ENCODE data around the gene GRIA4. TPM values are rescaled to one million over a fixed set of nuclear protein-coding genes. Genes with fewer than 3 reads are reported as not detected.

GRIA4 gene
- total and polyA plus RNA-seq, 2 of the 13 experiments (the other 11 are each of a cell fraction or from before 2014, with no cell fraction given), result not detected

- H4K20me1 ChIP-seq (ENCODE audit: insufficient read depth, low read length), result no peaks in the 10 kb centered on the region
- DNase-seq (ENCODE audit: low spot score), result no peak
- no peak overlapping the region for H3K9ac ChIP-seq (ENCODE audit: insufficient read depth, low read depth, low read length)
- no peaks in the 10 kb centered on the region for H3K4me1 ChIP-seq (ENCODE audit: insufficient read depth, low read length)
- H3K27me3 ChIP-seq (ENCODE audit: control insufficient read depth in 1 of 2, insufficient read depth in 2 of 2, low read length in 2 of 2), result peaks cover 0 to 6% of the 10 kb centered on the region in 2 experiments; a peak in 2 of 5 replicates
- no peaks in the 10 kb centered on the region for H3K9me3 ChIP-seq (ENCODE audit: low read length)
- no peak overlapping the region for H3K4me3 ChIP-seq (replicated peaks in 1 of 3; ENCODE audit: insufficient read depth in 1 of 3, low read depth in 2 of 3, low read length in 3 of 3)
- H3K79me2 ChIP-seq (ENCODE audit: insufficient read depth, low read length), result no peaks in the 10 kb centered on the region
- no peaks in the 10 kb centered on the region for H3K36me3 ChIP-seq (replicated peaks in 1 of 2; ENCODE audit: control insufficient read depth in 1 of 2, insufficient read depth in 2 of 2, low read length in 2 of 2)
- FAIRE-seq, result no peak
- CTCF ChIA-PET (ENCODE audit: low intra/inter-chr PET ratio, low total read pairs), result no interaction called here
- no peak overlapping the region for H3K4me2 ChIP-seq (ENCODE audit: low read depth, low read length)
- POLR2A ChIA-PET, result no interaction called here
- intact Hi-C loops (cut with micrococcal nuclease; ENCODE audit: unreplicated experiment), result no loop called here
- no peak for TF ChIP-seq PAX8 (CRISPR knock-in tag; IDR thresholded peaks at IDR 0.05; ENCODE audit: borderline replicate concordance)
- TF ChIP-seq ZNF784 (CRISPR knock-in tag; IDR thresholded peaks at IDR 0.05; ENCODE audit: borderline replicate concordance), result no peak
- no peak for TF ChIP-seq ZNF792 (CRISPR knock-in tag; IDR thresholded peaks at IDR 0.05)
- TF ChIP-seq THAP8 (CRISPR knock-in tag; IDR thresholded peaks at IDR 0.05; ENCODE audit: borderline replicate concordance), result no peak
- no peak for TF ChIP-seq PPARG (CRISPR knock-in tag; conservative IDR thresholded peaks at IDR 0.05)
- no peak for TF ChIP-seq ZNF317 (CRISPR knock-in tag; IDR thresholded peaks at IDR 0.05)
- TF ChIP-seq ZNF251 (CRISPR knock-in tag; IDR thresholded peaks at IDR 0.05), result no peak
- no peak for TF ChIP-seq ETS1 (CRISPR knock-in tag; IDR thresholded peaks at IDR 0.05)
- no peak for TF ChIP-seq ARID3A (IDR thresholded peaks at IDR 0.05; ENCODE audit: low read depth, low read length)
- TF ChIP-seq SMAD1 (CRISPR knock-in tag; IDR thresholded peaks at IDR 0.05; ENCODE audit: borderline replicate concordance, low read depth), result no peak
- no peak for TF ChIP-seq ESRRA (CRISPR knock-in tag; IDR thresholded peaks at IDR 0.05; ENCODE audit: low read depth)
- no peak for TF ChIP-seq SOX5 (CRISPR knock-in tag; IDR thresholded peaks at IDR 0.05; ENCODE audit: borderline replicate concordance)
- no peak for TF ChIP-seq ZNF253 (CRISPR knock-in tag; IDR thresholded peaks at IDR 0.05; ENCODE audit: borderline replicate concordance)
- TF ChIP-seq MTF1 (CRISPR knock-in tag; IDR thresholded peaks at IDR 0.05), result no peak
- TF ChIP-seq TEAD2 (CRISPR knock-in tag; IDR thresholded peaks at IDR 0.05), result no peak
- no peak for ATAC-seq
- H3K27ac ChIP-seq (ENCODE audit: extremely low read length, insufficient read depth, low read length), result no peak overlapping the region
- BruUV-seq (replicated peaks), result no TSS peak
- no peak overlapping the region for H2AFZ ChIP-seq (ENCODE audit: low read length)
- WGBS (ENCODE audit: low lambda C conversion rate), result 19% methylated on average over 12 of the region's 12 CpGs
- in situ Hi-C loops (cut with HindIII; ENCODE audit: extremely low pct_ligation_motif_present, low pct_unique_long_range_greater_than_20kb), result no loop called here
These were observed 1.9 kb downstream of the GRIA4 start for GRCh38 chr11:105611572-105612441.
